HL-60 (cell line): ENCODE data around the gene PMP22.

Source experiments
- CTCF ChIP-seq: IDR thresholded peaks from one replicate; pipeline ENCODE4 v1.5.1; 2011; ENCODE audit warnings: low read length, control low read depth, inconsistent platforms; ENCODE audit not compliant: insufficient read depth
- POLR2AphosphoS5 ChIP-seq: IDR thresholded peaks from 2 replicates; pipeline ENCODE4 v1.6.1; 2012; ENCODE audit warnings: low read depth
- REST ChIP-seq: IDR thresholded peaks from 2 replicates; pipeline ENCODE4 v1.6.1; 2012; ENCODE audit warnings: low read depth; ENCODE audit not compliant: insufficient replicate concordance

GRCh38 chr17:15267996-15268395 lies 2.9 kb upstream of the PMP22 start:
- TF ChIP-seq CTCF (no peak), REST (no peak), POLR2AphosphoS5 (no peak)
